AG08396 (cell line): Measurements from ENCODE around the gene PSG1.
"Not testable (repeated sequence)": the region's sequence is repeated elsewhere in the genome, so short reads cannot be mapped to it uniquely, and the experiment has no call there.

Experiments used
- DNase-seq: peaks from one replicate; pipeline ENCODE4 v3.0.0; 2012; ENCODE audit warnings: low spot score, mixed read lengths

The PSG1 gene

GRCh38 chr19:42881279-42881678 is 1.8 kb upstream of the PSG1 start:
- DNase-seq, result not testable (repeated sequence)

- not testable (repeated sequence) for DNase-seq
Observed at GRCh38 chr19:42880621-42881020, 1.1 kb upstream of the PSG1 start.

- not testable (repeated sequence) for DNase-seq
Observed at GRCh38 chr19:42876596-42876995, 2.9 kb downstream of the PSG1 start.

GRCh38 chr19:42875881-42876280 is 3.6 kb downstream of the PSG1 start:
- DNase-seq, result not testable (repeated sequence)

GRCh38 chr19:42874901-42875813 is 4.4 kb downstream of the PSG1 start:
- peak; percentile 21 for DNase-seq

- not testable (repeated sequence) for DNase-seq
Observed at GRCh38 chr19:42874136-42874535, 5.4 kb downstream of the PSG1 start.

- no peak for DNase-seq
Observed at GRCh38 chr19:42872608-42873007, 6.9 kb downstream of the PSG1 start.

GRCh38 chr19:42857544-42857867 is 22.0 kb downstream of the PSG1 start:
- DNase-seq, result no peak

GRCh38 chr19:42856866-42857543 is 22.5 kb downstream of the PSG1 start:
- not testable (repeated sequence) for DNase-seq

GRCh38 chr19:42854745-42855144 is 24.8 kb downstream of the PSG1 start:
- DNase-seq, result not testable (repeated sequence)

GRCh38 chr19:42853231-42853630 is 26.3 kb downstream of the PSG1 start:
- DNase-seq, result not testable (repeated sequence)

- DNase-seq, result not testable (repeated sequence)
Observed at GRCh38 chr19:42852821-42853220, 26.7 kb downstream of the PSG1 start.

- not testable (repeated sequence) for DNase-seq
Observed at GRCh38 chr19:42851718-42852280, 27.7 kb downstream of the PSG1 start.

GRCh38 chr19:42850981-42851717 is 28.4 kb downstream of the PSG1 start:
- DNase-seq, result peak; percentile 75

- DNase-seq, result no peak
Observed at GRCh38 chr19:42846597-42846996, 32.9 kb downstream of the PSG1 start.

GRCh38 chr19:42843631-42844030 is 35.9 kb downstream of the PSG1 start:
- DNase-seq, result not testable (repeated sequence)

- not testable (repeated sequence) for DNase-seq
Observed at GRCh38 chr19:42832746-42833442, 46.6 kb downstream of the PSG1 start.

GRCh38 chr19:42832023-42832680 is 47.4 kb downstream of the PSG1 start:
- not testable (repeated sequence) for DNase-seq

- no peak for DNase-seq
Observed at GRCh38 chr19:42831221-42832019, 48.1 kb downstream of the PSG1 start.
